GM21529 (cell line): Measurements from ENCODE around the gene BCKDHB.
"Not testable (repeated sequence)": the region's sequence is repeated elsewhere in the genome, so short reads cannot be mapped to it uniquely, and the experiment has no call there.

ENCODE experiments used
- ATAC-seq: cut with Tn5 transposase; IDR thresholded peaks from one replicate; pipeline ENCODE4 v1.9.1; 2021; ENCODE audit not compliant: unreplicated experiment

Gene BCKDHB

DNA sequence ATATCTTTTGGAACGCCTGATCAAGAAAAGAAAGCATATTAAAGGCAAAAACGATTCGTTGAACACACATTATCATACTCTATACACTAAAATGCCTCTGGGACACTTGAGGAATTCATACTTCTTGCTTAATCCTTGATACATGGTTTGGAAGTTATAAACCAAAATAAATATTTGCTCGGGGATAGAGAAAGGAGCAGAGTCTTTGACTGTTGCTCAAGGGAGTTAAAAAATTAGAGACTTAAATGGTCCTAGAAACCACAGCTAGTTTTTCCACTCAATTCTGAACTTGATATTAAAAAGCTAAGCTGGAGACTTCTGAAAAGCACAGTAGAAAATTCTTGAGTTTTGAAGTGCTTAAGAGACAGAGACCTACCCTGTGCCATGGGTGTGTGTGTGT lies 98.9 kb downstream of the BCKDHB start:
- no peak for ATAC-seq

DNA sequence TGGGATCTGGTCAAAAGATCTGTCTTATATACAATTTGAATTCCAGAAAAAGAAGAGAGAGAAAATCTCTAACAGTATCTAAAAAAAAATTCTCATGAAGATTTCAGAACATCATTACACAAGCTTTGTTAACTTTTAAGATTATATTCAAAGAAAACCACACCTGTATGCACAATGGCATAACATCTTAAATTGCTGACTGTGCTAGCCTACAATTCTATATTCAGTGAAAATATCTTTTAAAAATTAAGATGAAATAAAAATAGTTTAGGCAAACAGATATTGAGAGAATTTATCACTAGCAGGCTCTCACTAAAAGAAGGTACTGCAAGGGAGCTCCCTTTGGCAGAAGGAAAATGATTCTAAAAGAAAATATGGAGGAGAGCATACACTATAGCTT lies 100.3 kb downstream of the BCKDHB start:
- ATAC-seq, result no peak

DNA sequence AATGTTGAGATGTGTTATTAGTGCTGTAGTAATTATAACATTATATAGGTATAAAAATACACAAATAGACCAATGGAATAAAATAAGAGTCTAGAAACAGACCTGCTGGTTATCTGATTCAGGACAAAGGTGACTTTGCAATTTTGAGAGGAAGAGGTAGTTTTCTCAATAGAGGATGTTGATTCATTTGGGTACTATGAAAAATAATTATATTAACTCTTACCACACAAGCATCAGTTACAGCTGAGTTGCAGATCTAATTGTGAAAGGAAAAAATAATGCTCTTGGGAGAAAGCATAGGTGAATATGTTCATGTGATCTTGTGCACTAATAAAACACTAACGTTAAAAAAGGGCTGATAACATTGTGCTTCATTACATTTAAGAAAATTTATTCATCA lies 103.0 kb downstream of the BCKDHB start:
- ATAC-seq, result peak; percentile 40

DNA sequence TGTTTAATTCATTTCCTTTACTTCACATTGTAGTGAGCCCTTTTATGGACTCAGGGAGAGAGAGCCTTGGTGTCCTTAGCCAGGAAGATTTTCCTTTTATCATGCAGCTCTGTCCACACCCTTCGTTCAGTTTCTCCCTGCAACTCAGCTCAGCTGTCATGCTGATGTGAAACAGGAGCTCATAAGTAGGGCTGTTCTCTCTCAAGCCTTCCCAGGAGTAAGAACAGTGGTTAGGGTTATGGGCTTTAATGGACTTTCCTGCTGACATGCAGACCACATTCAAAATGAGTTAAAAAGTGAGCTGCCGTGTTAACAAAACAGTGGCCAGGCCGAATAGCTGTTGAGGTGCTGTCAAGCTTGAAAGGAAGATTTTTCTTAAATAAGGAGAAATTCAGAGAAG lies 104.1 kb downstream of the BCKDHB start:
- ATAC-seq, result peak; percentile 62

DNA sequence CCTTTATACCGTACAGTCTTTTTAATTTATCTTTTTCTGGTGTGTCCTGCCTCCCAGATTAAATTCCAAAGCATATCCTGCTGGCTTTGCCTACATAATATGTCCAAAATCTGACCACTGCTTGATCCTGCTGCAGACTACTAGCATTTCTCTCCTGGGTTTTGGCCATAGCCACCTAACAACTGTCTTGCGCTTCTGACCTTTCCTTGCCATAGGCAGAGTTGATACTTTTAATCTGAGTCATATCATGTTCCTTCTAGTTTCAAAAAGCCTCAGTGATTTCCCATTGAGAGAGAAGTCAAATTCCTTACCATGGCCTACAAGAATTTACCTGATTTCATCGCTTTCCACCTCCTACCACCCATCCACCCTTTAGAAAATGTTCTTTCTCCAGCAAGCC lies 104.8 kb downstream of the BCKDHB start:
- ATAC-seq, result no peak

DNA sequence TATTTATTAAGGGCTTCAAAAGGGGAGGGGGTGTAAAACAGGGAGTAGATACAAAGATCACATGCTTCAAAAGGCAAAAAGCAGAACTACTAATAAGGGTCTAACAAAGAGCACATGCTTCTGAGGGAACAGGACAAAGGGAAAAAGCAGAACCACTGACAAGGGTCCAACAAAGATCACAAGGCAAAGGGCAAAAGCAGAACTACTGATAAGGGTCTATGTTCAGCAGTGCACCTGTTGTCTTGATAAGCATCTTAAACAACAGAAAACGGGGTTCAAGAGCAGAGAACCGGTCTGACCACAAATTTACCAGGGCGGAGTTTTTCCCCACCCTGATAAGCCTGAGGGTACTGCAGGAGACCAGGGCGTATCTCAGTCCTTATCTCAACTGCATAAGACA lies 105.4 kb downstream of the BCKDHB start:
- ATAC-seq, result not testable (repeated sequence)

DNA sequence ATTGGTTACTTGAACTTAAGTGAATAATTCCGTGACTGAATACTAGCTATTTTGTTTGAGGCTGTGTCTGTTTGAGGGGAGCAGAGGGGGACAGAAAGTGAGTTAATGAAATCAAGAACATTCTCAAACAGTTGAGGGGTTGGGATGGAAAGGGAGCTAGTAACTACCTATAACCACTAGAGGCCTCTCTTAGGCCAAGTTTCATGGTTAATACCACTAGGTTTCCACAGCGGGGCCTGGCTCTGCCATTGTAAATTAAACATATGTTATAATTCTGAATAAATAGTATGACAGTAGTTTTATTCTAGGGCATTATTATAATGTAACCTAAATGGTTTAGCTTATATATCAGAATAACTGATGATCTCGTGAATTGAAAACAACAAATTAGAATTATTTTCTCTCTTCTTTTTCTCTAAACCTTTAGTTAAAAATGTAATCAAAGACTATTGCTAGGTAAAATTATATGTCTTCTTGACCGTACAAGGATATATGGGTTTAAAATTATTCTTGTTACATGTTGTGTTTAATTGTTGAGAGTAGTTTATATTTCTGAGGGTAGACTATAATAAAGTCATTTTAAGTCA lies 108.1 kb downstream of the BCKDHB start:
- peak; percentile 82 for ATAC-seq

DNA sequence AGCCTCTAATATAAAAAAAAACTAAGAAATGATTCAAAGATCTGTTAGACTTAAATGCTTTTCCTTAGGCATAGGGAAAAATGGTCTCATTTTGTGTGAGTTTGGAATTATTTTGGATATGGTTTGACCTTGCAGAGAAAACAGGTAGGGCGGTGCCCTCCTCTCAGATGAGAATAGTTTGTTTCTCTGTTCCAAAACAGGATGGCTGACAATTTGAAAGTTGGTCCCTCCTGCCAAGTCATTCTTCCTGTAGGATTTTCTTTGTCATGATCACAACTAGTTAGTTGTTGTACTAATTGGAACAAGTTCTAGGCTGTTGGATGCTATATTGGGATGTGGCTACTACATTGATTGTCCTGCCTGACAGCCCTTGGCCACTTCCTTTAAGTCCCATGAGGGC lies 108.6 kb downstream of the BCKDHB start:
- ATAC-seq, result no peak

DNA sequence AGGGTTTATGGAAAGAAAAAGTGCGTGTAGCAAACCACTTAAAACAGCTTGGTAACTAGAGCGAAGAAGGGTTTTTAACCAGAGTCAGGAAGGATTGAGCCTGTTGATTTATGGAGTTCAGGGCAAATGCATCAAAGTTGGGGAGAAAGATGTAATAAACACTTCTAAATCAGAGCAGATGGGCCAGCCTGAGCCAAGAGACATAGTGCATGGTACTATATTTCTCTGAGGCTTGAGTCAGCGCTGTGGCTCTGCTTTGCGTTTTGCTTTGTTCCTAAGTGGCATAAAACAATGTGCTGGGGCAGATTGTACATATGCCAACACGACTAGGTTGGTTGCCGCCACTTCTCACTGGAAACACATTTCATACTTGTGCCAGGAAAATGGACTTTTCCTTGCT lies 111.3 kb downstream of the BCKDHB start:
- no peak for ATAC-seq

DNA sequence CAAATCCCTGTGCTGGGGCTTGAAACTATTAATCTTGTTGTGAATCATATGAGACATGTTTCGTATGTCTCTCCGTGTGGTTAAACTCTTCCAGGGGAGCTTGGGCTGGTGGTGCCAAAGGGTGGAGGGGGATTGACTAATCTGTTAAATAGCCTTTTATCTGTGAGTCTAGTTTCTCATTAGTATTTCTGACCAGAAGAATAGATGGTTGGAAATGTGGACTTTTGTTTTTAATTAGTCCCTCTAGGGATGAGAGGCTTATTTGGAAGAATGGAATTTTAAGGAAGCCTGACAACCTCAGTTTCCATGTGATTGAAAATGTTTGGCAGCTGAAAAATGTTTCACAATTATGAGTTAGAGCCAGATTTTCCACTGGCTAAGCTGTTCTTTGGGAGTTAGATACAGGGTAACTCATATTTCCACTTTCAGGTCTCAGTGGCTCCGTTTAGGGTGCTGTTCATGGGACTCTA lies 117.3 kb downstream of the BCKDHB start:
- ATAC-seq, result no peak

DNA sequence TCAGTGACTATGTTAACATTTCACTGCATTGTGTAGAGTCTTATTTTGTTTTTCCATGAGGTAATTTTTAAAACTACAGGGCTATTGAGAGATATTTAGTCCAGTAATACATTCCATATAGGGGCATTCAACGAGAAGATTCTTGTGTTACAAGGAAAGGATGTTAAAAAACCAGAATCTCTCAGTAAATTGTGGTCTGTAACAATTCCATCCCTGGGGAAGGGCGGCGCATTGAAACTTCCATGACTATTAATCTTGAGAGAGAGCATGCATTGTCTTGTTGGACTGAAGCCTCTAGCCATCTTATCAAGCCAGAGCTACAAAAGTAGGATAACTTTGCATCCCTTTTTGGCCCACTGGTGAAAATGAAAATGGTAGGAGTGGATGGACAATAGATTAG lies 119.7 kb downstream of the BCKDHB start:
- ATAC-seq, result no peak

DNA sequence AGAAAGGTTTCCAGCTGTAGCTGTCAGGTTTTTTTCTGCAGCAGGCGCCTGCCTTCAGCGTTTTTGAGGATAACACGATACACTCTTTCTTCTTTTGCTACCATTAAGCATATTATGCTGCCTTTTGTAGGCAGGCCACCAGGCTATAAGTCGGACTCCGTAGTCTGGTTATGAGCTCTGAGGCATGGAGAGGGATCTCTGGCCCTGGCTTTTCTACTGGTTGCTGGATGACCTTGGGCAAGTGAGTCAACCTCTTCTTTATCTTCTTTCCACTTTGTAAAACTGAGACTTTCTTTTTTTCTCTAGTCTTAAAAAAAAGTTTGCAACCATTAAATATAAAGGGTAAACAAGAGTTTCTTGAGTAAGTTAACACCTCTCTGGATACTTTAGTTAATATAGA lies 120.2 kb downstream of the BCKDHB start:
- ATAC-seq, result no peak

DNA sequence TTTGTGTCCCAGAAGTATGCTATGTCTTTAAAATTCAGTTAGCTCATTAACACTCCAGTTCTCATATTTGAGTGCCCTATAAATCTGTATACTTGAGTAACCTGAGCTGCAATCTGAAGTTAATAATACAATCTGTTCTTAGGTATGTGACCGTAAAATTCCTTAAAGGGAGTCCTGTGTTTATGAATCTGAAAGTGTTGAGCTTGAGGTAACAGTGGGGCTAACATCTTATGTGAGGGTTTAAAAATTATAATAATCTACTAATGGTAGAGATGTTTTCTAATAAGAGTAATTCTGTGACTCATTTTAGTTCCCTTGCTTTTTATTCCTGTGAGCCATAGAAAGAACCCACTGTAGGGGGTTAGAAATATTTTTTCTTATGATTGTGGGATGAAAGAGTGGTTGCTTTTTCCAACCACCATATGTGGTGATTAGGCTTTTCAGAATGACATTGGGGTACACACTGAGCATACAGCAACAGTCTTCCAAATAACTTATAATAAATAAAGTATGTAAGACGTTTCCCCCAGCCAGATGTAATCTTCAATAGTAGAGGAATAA lies 121.2 kb downstream of the BCKDHB start:
- ATAC-seq, result no peak

DNA sequence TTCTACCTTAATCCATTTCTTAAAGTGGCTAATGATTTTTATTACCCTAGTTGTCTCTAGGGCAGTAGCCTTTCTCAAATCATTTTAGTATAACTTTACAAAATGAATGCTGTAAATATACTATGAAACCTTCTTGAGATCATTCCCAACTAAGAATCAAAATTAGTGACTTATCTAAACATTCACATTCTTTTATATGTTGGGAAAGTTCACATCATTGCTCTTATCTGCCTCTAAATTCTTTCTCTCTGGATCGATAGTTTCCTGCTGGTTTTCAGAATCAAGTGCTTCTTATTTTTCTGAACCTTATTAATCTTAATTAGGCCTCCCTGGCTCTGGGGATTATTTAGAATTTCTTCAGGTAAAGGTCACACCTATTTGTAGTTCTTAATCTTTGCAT lies 126.8 kb downstream of the BCKDHB start:
- no peak for ATAC-seq

DNA sequence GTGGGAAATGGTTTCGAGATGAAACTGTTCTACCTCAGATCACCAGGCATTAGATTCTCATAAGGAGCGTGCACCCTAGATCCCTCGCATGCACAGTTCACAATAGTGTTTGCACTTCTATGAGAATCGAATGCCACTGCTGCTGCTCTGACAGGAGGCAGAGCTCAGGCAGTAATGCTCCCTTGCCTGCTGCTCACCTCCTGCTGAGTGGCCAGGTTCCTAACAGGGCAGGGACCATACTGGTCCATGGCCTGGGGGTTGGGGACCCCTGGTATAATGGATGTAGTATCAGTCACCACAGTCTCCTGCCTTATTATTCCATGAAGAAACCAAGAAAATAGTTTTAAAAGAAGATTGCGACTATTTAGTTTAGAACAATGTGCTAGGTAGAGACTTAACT lies 127.5 kb downstream of the BCKDHB start:
- ATAC-seq, result no peak

DNA sequence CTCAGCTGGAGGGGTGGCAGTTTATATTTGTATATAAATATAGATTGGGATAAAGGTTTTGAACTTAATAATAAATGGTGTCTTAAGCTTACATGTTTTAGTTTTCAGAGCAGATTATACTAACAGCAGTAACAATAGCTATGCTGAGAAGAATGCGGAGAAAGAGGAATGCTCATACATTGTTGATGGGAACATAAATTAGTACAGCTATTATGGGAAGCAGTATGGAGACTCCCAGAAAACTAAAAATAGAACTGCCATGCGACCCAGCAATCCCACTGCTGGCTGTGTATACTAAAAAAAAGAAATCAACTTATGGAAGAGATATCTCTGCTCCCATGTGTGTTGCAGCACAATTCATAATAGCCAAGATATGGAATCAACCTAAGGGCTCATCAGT lies 127.9 kb downstream of the BCKDHB start:
- no peak for ATAC-seq

DNA sequence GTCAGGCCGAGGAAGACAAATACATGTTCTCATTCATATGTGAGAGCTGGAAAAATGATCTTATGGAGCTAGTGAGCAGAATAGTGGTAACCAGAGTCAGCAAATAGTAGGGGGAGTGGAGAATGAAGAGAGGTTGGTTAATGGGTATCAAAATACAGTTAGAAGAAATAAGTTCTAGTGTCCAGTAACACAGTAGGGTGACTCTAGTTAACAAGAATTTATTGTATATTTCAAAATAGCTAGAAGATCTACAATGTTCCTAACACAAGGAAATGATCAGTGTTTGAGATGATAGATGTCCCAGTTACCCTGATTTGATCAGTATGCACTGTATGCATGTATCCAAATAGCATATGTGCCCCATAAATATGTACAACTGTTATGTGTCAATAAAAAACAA lies 128.4 kb downstream of the BCKDHB start:
- no peak for ATAC-seq

DNA sequence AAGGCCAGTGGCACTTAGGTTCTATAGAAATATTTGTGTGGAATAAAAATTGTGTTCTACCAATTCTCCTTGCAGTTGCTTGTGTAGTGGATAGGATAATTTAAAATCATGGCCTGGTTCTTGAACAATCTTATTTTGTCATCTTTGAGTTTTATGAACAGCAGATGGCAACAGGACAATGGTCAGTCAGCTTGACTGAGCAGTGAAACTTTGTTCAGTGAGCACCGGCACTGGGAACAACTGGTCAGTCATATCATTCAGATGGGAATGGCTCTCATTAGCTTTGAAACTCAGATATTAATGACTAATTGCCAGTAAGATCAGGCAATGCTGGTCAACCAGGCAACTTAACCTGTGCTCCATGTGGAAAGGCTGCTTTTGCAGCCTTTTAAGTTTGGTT lies 129.2 kb downstream of the BCKDHB start:
- ATAC-seq, result no peak

DNA sequence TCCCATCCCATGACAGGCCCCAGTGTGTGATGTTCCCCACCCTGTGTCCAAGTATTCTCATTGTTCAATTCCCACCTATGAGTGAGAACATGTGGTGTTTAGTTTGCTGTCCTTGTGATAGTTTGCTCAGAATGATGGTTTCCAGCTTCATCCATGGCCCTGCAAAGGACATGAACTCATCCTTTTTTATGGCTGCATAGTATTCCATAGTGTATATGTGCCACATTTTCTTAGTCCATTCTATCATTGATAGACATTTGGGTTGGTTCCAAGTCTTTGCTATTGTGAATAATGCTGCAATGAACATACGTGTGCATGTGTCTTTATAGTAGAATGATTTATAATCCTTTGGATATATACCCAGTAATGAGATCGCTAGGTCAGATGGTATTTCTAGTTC lies 132.3 kb downstream of the BCKDHB start:
- not testable (repeated sequence) for ATAC-seq

DNA sequence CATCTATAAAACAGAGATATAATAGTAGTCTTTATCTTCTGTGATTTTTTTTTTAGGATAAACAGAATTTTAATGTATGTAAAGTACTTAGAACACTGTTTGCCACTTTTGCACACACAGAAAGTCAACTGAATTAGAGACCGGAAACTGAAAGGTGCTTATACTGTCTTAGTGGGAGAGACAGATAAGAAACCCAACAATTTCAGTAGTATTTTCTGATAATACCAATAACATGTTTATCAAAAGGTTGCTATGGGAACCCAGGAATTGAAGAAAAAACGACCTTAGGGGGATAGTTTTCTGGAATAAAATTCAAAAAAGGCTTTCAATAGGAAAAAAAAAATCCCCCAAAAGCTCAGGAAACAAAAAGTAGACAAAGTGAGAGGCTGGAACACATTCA lies 138.6 kb downstream of the BCKDHB start:
- ATAC-seq, result no peak

DNA sequence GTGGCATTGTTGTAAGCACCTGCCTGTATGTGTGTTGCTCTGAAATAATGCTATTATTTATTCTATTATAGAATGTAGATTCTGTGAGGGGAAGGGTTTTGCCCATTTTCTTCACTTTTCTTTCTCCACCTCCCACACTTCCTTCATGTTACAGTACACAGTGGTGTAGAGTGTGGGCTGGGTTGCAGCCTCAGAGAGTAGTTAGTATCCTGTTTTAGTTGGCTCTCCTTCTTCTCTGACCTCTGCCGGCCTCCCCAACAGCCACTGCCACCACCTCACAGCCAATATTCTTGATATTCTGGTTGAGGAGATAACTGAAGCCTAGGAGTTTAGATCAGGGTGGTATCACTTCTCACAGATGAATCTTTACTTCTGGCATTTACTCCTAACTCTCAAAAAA lies 143.4 kb downstream of the BCKDHB start:
- peak; percentile 72 for ATAC-seq

DNA sequence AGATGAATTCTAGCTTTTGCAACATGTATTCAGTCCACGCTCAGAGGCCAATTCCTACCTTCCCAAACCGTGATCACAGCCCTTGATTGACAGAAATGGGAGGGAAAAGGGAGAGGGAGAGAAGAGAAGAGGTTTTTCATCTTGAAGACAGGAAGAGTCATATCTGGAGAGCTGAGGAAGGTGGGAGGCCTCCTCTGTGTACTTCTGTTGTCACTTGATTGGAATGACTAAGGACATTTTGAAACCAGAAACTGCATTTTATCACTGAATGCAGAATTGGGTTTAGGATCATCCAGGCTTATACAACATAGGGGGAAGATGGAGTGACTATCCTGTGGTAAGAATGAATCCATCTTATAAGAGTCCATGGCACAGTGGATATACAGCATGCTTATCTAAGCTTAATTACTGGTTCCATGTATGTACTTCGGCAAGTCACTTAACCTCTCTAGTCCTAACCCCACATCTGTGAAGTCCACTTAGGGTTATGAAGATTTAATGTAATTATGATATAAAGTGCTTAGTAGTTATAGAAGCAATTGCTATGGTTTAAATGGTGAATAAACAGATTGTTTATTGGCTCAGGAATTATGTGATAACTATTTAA lies 144.0 kb downstream of the BCKDHB start:
- ATAC-seq, result no peak

DNA sequence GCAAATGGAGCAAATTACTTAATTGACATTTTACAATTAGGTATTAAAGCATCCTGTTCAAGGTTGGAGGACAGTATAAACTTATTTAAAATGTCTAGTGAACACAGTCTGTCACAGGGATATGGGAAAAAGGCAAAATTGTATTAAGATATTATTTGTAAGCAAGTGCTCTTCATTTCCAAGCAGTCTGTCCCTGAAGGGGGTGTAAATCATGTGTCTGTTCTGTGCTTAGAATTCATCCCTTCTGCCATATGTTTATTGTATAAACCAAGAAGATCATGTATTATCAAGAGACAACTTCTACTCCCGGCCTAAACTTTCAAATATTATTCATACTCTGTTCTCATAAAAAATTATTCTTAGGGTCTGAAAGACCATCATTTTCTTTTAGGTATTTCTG lies 144.8 kb downstream of the BCKDHB start:
- ATAC-seq, result no peak
